HepG2 (cell line): ENCODE results near the gene MRPL42. TPM values are rescaled to one million over a fixed set of nuclear protein-coding genes. Genes with fewer than 3 reads are reported as not detected.

Source experiments
- CREB1 ChIP-seq, 2 experiments: fragments of 450-650 bp in 1 of 2; IDR thresholded peaks; 2 replicates each; pipeline ENCODE4 v1.6.1; 2016 to 2017; ENCODE audit warnings: control low read depth in 1 of 2, mild to moderate bottlenecking in 1 of 2, missing compliant biosample characterization in 1 of 2, missing genetic modification characterization in 1 of 2
- DMAP1 ChIP-seq: IDR thresholded peaks from 2 replicates; pipeline ENCODE4 v1.6.1; 2016
- DPF2 ChIP-seq: sonication (generic); formaldehyde crosslinking; IDR thresholded peaks from 2 replicates; pipeline ENCODE4 v1.4.0; 2020; ENCODE audit warnings: mild to moderate bottlenecking, low read depth, missing genetic modification reagents, borderline replicate concordance
- FOXA3 ChIP-seq: IDR thresholded peaks from 2 replicates; pipeline ENCODE4 v1.6.1; 2016; ENCODE audit warnings: missing genetic modification reagents, missing compliant biosample characterization
- HHEX ChIP-seq: IDR thresholded peaks from 2 replicates; pipeline ENCODE4 v1.6.1; 2016; ENCODE audit warnings: control low read depth
- HMGA1 ChIP-seq: sonication (generic); formaldehyde crosslinking; conservative IDR thresholded peaks from 2 replicates; pipeline ENCODE4 v1.4.0; 2020; ENCODE audit warnings: missing genetic modification reagents
- HNF4G ChIP-seq, 2 experiments: sonication (generic) in 1 of 2; formaldehyde crosslinking in 1 of 2; IDR thresholded peaks; 2 replicates each; pipeline versions ENCODE4 v1.4.0 to v1.6.1; 2011 to 2020; ENCODE audit warnings: borderline replicate concordance in 2 of 2, low read depth in 2 of 2, mild to moderate bottlenecking in 2 of 2, low read length in 1 of 2, missing genetic modification reagents in 1 of 2, moderate library complexity in 1 of 2
- HOXA5 ChIP-seq: sonication (generic); formaldehyde crosslinking; IDR thresholded peaks from 2 replicates; pipeline ENCODE4 v1.4.0; 2020; ENCODE audit warnings: missing genetic modification reagents
- HOXA7 ChIP-seq: sonication (generic); formaldehyde crosslinking; IDR thresholded peaks from 2 replicates; pipeline ENCODE4 v1.8.1; 2022; ENCODE audit warnings: mild to moderate bottlenecking, missing genetic modification reagents, moderate library complexity
- JUND ChIP-seq: sonication (generic); formaldehyde crosslinking; IDR thresholded peaks from 2 replicates; pipeline ENCODE4 v1.8.0; 2022; ENCODE audit warnings: mild to moderate bottlenecking, missing genetic modification reagents
- KAT7 ChIP-seq: IDR thresholded peaks from 2 replicates; pipeline ENCODE4 v1.6.1; 2018; ENCODE audit warnings: borderline replicate concordance, missing compliant biosample characterization
- KDM3A ChIP-seq: IDR thresholded peaks from 2 replicates; pipeline ENCODE4 v1.6.1; 2018; ENCODE audit warnings: low read depth, missing compliant biosample characterization
- NBN ChIP-seq: fragments of 450-650 bp; conservative IDR thresholded peaks from 2 replicates; pipeline ENCODE4 v1.6.1; 2017
- PHF5A ChIP-seq: IDR thresholded peaks from one replicate; pipeline ENCODE4 v1.6.1; 2018; ENCODE audit warnings: low read depth, missing genetic modification reagents; ENCODE audit not compliant: unreplicated experiment
- POGZ ChIP-seq: sonication (generic); formaldehyde crosslinking; IDR thresholded peaks from 2 replicates; pipeline ENCODE4 v1.4.0; 2020; ENCODE audit warnings: mild to moderate bottlenecking, missing genetic modification reagents
- PPARG ChIP-seq: conservative IDR thresholded peaks from 2 replicates; pipeline ENCODE4 v1.6.1; 2016; ENCODE audit warnings: missing biosample characterization, missing genetic modification reagents
- SMAD3 ChIP-seq: sonication (generic); formaldehyde crosslinking; IDR thresholded peaks from 2 replicates; pipeline ENCODE4 v1.4.0; 2020; ENCODE audit warnings: missing genetic modification reagents
- SP140L ChIP-seq: sonication (generic); formaldehyde crosslinking; IDR thresholded peaks from 2 replicates; pipeline ENCODE4 v1.4.0; 2020; ENCODE audit warnings: missing genetic modification reagents, borderline replicate concordance
- TARDBP ChIP-seq: sonication (generic); formaldehyde crosslinking; IDR thresholded peaks from 2 replicates; pipeline ENCODE4 v1.8.0; 2022; ENCODE audit warnings: mild to moderate bottlenecking, missing genetic modification reagents
- TEAD3 ChIP-seq: optimal IDR thresholded peaks from 2 replicates; pipeline ENCODE3; 2016; ENCODE audit warnings: borderline replicate concordance
- YY1 ChIP-seq: IDR thresholded peaks from 2 replicates; pipeline ENCODE4 v1.6.1; 2011; ENCODE audit warnings: low read length, low read depth, moderate library complexity, mild to moderate bottlenecking; ENCODE audit not compliant: insufficient read depth, insufficient replicate concordance
- ZFP36L2 ChIP-seq: sonication (generic); formaldehyde crosslinking; IDR thresholded peaks from 2 replicates; pipeline ENCODE4 v1.4.0; 2020; ENCODE audit warnings: missing genetic modification reagents
- ZKSCAN5 ChIP-seq: sonication (generic); formaldehyde crosslinking; IDR thresholded peaks from 2 replicates; pipeline ENCODE4 v1.5.1; 2020; ENCODE audit warnings: mild to moderate bottlenecking, missing genetic modification reagents
- ZNF224 ChIP-seq: sonication (generic); formaldehyde crosslinking; IDR thresholded peaks from 2 replicates; pipeline ENCODE4 v1.5.0; 2020; ENCODE audit warnings: mild to moderate bottlenecking, missing genetic modification reagents
- ZNF562 ChIP-seq: sonication (generic); formaldehyde crosslinking; IDR thresholded peaks from 2 replicates; pipeline ENCODE4 v1.8.0; 2022; ENCODE audit warnings: missing genetic modification reagents, borderline replicate concordance
- ZNF775 ChIP-seq: sonication (generic); formaldehyde crosslinking; IDR thresholded peaks from 2 replicates; pipeline ENCODE4 v1.4.0; 2020; ENCODE audit warnings: missing genetic modification reagents, mild to moderate bottlenecking, moderate library complexity, borderline replicate concordance
- polyA plus RNA-seq, 8 experiments: library from polyadenylated mRNA; depleted of rRNA in 3 of 8; stranded (reverse) in 7 of 8; unstranded in 1 of 8; fragments of >200 nt; fragmentation: Illumina TruSeq in 4 of 8; extraction: Trizol in 4 of 8; gene quantifications; 2 replicates each; pipeline versions ENCODE4 v1.2.1 to v1.2.3, GENCODE V29; 2011 to 2016; ENCODE audit warnings: low read depth in 4 of 8, missing spikeins in 1 of 8, mixed read lengths in 1 of 8; ENCODE audit not compliant: insufficient read depth in 1 of 8
- total RNA-seq, 5 experiments: library from RNA; depleted of rRNA; stranded (reverse); fragments of >200 nt; fragmentation: Illumina TruSeq; extraction: Trizol; gene quantifications; 2 replicates each; pipeline ENCODE4 v1.2.3, GENCODE V29; 2016; ENCODE audit warnings: low read depth in 1 of 5
- TF ChIP-seq, protein P1 (sequence below): sonication (generic); formaldehyde crosslinking; IDR thresholded peaks from 2 replicates; pipeline ENCODE4 v1.4.0; 2020; ENCODE audit warnings: missing genetic modification reagents
- TF ChIP-seq, protein P2 (sequence below), 2 experiments: sonication (generic) in 1 of 2; formaldehyde crosslinking in 1 of 2; IDR thresholded peaks; 2 replicates each; pipeline versions ENCODE4 v1.4.0 to v1.6.1; 2018 to 2020; ENCODE audit warnings: missing genetic modification reagents in 2 of 2, borderline replicate concordance in 1 of 2, low read depth in 1 of 2, mild to moderate bottlenecking in 1 of 2, missing biosample characterization in 1 of 2

The MRPL42 gene
- total and polyA plus RNA-seq, 2 of the 13 experiments (the other 11 are each of a cell fraction or from before 2014, with no cell fraction given), result 93.3 to 148 TPM

DNA sequence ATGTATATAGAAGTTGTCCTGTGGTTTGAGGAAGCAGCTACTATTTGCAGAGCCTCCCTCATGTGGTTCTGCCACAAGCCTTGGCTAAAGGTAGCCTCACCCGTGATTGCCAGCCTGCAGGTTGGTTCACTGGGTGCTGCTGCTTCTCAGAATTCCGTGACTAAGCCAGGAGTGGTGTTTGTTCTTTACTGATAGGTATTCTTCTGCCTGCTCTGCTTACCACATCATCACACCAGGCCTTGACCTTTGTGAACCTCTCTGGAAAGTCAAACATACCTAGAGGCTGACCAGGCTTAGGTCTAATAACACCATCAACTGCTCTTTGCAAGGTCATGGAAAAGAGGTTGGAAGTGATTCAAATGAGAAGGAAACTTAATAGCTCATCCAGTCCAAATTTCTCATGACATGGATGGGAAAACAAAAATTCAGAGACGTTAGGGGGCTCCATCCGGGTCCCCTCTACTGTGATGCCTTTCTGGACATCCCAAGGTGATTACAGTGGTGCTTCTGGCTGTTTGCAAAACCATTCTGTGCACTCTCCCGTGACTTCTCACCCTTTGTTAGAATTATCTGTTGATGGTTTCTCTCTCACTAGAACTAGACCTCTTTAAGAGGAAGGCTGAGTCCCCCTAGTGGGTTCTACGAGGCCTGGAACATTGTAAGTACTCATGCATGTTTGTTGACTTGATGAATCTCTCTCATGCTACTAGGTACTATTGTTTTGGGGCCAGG, 96.7 kb downstream of the MRPL42 start (continued):
- TF ChIP-seq, protein P1, sequence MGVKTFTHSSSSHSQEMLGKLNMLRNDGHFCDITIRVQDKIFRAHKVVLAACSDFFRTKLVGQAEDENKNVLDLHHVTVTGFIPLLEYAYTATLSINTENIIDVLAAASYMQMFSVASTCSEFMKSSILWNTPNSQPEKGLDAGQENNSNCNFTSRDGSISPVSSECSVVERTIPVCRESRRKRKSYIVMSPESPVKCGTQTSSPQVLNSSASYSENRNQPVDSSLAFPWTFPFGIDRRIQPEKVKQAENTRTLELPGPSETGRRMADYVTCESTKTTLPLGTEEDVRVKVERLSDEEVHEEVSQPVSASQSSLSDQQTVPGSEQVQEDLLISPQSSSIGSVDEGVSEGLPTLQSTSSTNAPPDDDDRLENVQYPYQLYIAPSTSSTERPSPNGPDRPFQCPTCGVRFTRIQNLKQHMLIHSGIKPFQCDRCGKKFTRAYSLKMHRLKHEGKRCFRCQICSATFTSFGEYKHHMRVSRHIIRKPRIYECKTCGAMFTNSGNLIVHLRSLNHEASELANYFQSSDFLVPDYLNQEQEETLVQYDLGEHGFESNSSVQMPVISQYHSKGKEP, result 0 out of 2 replicates have a peak, but pooled peaks have one; percentile 27
- no peak for TF ChIP-seq HMGA1
- TF ChIP-seq DMAP1 (CRISPR knock-in tag), result 0 out of 2 replicates have a peak, but pooled peaks have one; percentile 22
- TF ChIP-seq KDM3A, result peak; percentile 45; the same call in 1 of the 2 replicates
- TF ChIP-seq FOXA3 (CRISPR knock-in tag), result peak; percentile 95
- peak; percentile 85 for TF ChIP-seq TARDBP
- TF ChIP-seq SMAD3 (CRISPR knock-in tag), result peak; percentile 89; the same call in 1 of the 2 replicates
- peak; percentile 86; the same call in 1 of the 2 replicates for TF ChIP-seq SP140L (CRISPR knock-in tag)
- peak; percentile 84; the same call in 1 of the 2 replicates for TF ChIP-seq POGZ (CRISPR knock-in tag)
- TF ChIP-seq, protein P2, sequence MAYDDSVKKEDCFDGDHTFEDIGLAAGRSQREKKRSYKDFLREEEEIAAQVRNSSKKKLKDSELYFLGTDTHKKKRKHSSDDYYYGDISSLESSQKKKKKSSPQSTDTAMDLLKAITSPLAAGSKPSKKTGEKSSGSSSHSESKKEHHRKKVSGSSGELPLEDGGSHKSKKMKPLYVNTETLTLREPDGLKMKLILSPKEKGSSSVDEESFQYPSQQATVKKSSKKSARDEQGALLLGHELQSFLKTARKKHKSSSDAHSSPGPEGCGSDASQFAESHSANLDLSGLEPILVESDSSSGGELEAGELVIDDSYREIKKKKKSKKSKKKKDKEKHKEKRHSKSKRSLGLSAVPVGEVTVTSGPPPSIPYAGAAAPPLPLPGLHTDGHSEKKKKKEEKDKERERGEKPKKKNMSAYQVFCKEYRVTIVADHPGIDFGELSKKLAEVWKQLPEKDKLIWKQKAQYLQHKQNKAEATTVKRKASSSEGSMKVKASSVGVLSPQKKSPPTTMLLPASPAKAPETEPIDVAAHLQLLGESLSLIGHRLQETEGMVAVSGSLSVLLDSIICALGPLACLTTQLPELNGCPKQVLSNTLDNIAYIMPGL (CRISPR knock-in tag; IDR thresholded peaks at IDR 0.05; ENCODE audit: borderline replicate concordance in 1 of 2, low read depth in 1 of 2), result 0 out of 4 replicates have a peak, but pooled peaks of 1 of the 2 experiments have one; percentile 53
- TF ChIP-seq JUND (CRISPR knock-in tag), result peak; percentile 88
- no peak for TF ChIP-seq YY1
- no peak for TF ChIP-seq ZFP36L2 (CRISPR knock-in tag)
- peak; percentile 98 for TF ChIP-seq TEAD3 (CRISPR knock-in tag)
- no peak for TF ChIP-seq ZKSCAN5 (CRISPR knock-in tag)
- peak; percentile 11; the same call in 1 of the 2 replicates for TF ChIP-seq HHEX (CRISPR knock-in tag)
- no peak for TF ChIP-seq HOXA7 (CRISPR knock-in tag)
- peak; percentile 76; the same call in 1 of the 2 replicates for TF ChIP-seq KAT7
- TF ChIP-seq CREB1 (IDR thresholded peaks at IDR 0.05), result 0 out of 2 replicates have a peak, but pooled peaks have one; percentile 39
- TF ChIP-seq CREB1 (CRISPR knock-in tag; IDR thresholded peaks at IDR 0.05), result peak; percentile 63
- TF ChIP-seq ZNF775 (CRISPR knock-in tag), result no peak
- peak; percentile 83 for TF ChIP-seq PHF5A (CRISPR knock-in tag)
- TF ChIP-seq HOXA5 (CRISPR knock-in tag), result no peak
- no peak for TF ChIP-seq NBN
- no peak for TF ChIP-seq ZNF562 (CRISPR knock-in tag)
- TF ChIP-seq PPARG (CRISPR knock-in tag), result peak; percentile 79
- TF ChIP-seq DPF2 (CRISPR knock-in tag), result peak; percentile 96
- TF ChIP-seq ZNF224 (CRISPR knock-in tag), result no peak
- TF ChIP-seq HNF4G (IDR thresholded peaks at IDR 0.05; ENCODE audit: borderline replicate concordance, low read depth, low read length), result peak; percentile 74
- TF ChIP-seq HNF4G (CRISPR knock-in tag; IDR thresholded peaks at IDR 0.05; ENCODE audit: borderline replicate concordance, low read depth), result peak; percentile 59; the same call in 1 of the 2 replicates
